ENCODE results near the gene KNCN. TPM values are rescaled to one million over a fixed set of nuclear protein-coding genes. Genes with fewer than 3 reads are reported as not detected.

The KNCN gene
- polyA plus RNA-seq, 1 donor from 2014 or later: not detected

GRCh38 chr1:46520063-46520911, 31.2 kb downstream of the KNCN start:
- Histone ChIP-seq H3K9ac (ENCODE audit: low read length) (no peak overlapping the region), H3K79me2 (replicated peaks; ENCODE audit: insufficient read depth, low read length) (no peaks in the 10 kb centered on the region), H3K9me2 (ENCODE audit: insufficient read depth, low read length) (no peaks in the 10 kb centered on the region), H3K9me3 (ENCODE audit: low read length) (no peaks in the 10 kb centered on the region), H3K27ac (ENCODE audit: low read length) (no peak overlapping the region), H3K4me2 (ENCODE audit: low read length) (no peak overlapping the region), H2AFZ (ENCODE audit: low read depth, low read length) (no peak overlapping the region), H3F3A (ENCODE audit: insufficient read depth, low read length, poor library complexity, severe bottlenecking) (no peaks in the 10 kb centered on the region), H3K27me3 (ENCODE audit: insufficient read depth, low read depth, low read length) (peaks cover 5% of the 10 kb centered on the region), H3K4me3 (ENCODE audit: low read length) (no peak overlapping the region), H4K20me1 (ENCODE audit: insufficient read depth) (no peaks in the 10 kb centered on the region), H3K36me3 (ENCODE audit: insufficient read depth, low read length) (no peaks in the 10 kb centered on the region)
- no peak for TF ChIP-seq EZH2 (IDR thresholded peaks at IDR 0.05; ENCODE audit: borderline replicate concordance, insufficient read depth, low read length, poor library complexity, severe bottlenecking)
- TF ChIP-seq TAF1 (IDR thresholded peaks at IDR 0.05; ENCODE audit: low read depth): no peak
- TF ChIP-seq CTCF (IDR thresholded peaks at IDR 0.05; ENCODE audit: poor library complexity, severe bottlenecking): no peak
- no peak for TF ChIP-seq SMC3 (conservative IDR thresholded peaks at IDR 0.05; ENCODE audit: poor library complexity)
- TF ChIP-seq RAD21 (conservative IDR thresholded peaks at IDR 0.05): no peak
- TF ChIP-seq MXI1 (conservative IDR thresholded peaks at IDR 0.05; ENCODE audit: poor library complexity, severe bottlenecking): no peak
- TF ChIP-seq EP300 (conservative IDR thresholded peaks at IDR 0.05; ENCODE audit: poor library complexity, severe bottlenecking): no peak

GRCh38 chr1:46519209-46519608, 32.2 kb downstream of the KNCN start:
- Histone ChIP-seq H3K9me3 (ENCODE audit: low read length) (no peaks in the 10 kb centered on the region), H4K20me1 (ENCODE audit: insufficient read depth) (no peaks in the 10 kb centered on the region), H3K27ac (ENCODE audit: low read length) (no peak overlapping the region), H2AFZ (ENCODE audit: low read depth, low read length) (no peak overlapping the region), H3K9me2 (ENCODE audit: insufficient read depth, low read length) (no peaks in the 10 kb centered on the region), H3K4me2 (ENCODE audit: low read length) (no peak overlapping the region), H3K4me3 (ENCODE audit: low read length) (no peak overlapping the region), H3K27me3 (ENCODE audit: insufficient read depth, low read depth, low read length) (peaks cover 3% of the 10 kb centered on the region), H3K36me3 (ENCODE audit: insufficient read depth, low read length) (no peaks in the 10 kb centered on the region), H3K79me2 (replicated peaks; ENCODE audit: insufficient read depth, low read length) (no peaks in the 10 kb centered on the region), H3K9ac (ENCODE audit: low read length) (no peak overlapping the region), H3F3A (ENCODE audit: insufficient read depth, low read length, poor library complexity, severe bottlenecking) (no peaks in the 10 kb centered on the region)
- no peak for TF ChIP-seq SMC3 (conservative IDR thresholded peaks at IDR 0.05; ENCODE audit: poor library complexity)

- H4K20me1 ChIP-seq (ENCODE audit: insufficient read depth): no peaks in the 10 kb centered on the region
- no peaks in the 10 kb centered on the region for H3K9me3 ChIP-seq (ENCODE audit: low read length)
- no peak overlapping the region for H2AFZ ChIP-seq (ENCODE audit: low read depth, low read length)
- no peaks in the 10 kb centered on the region for H3K79me2 ChIP-seq (replicated peaks; ENCODE audit: insufficient read depth, low read length)
- H3K4me3 ChIP-seq (ENCODE audit: low read length): no peak overlapping the region
- no peaks in the 10 kb centered on the region for H3F3A ChIP-seq (ENCODE audit: insufficient read depth, low read length, poor library complexity, severe bottlenecking)
- H3K27me3 ChIP-seq (ENCODE audit: insufficient read depth, low read depth, low read length): peaks cover 3% of the 10 kb centered on the region
- no peaks in the 10 kb centered on the region for H3K9me2 ChIP-seq (ENCODE audit: insufficient read depth, low read length)
- no peak overlapping the region for H3K27ac ChIP-seq (ENCODE audit: low read length)
- H3K36me3 ChIP-seq (ENCODE audit: insufficient read depth, low read length): no peaks in the 10 kb centered on the region
- H3K9ac ChIP-seq (ENCODE audit: low read length): no peak overlapping the region
- TF ChIP-seq POLR2AphosphoS5 (IDR thresholded peaks at IDR 0.05) (no peak), TAF1 (IDR thresholded peaks at IDR 0.05; ENCODE audit: low read depth) (no peak), REST (IDR thresholded peaks at IDR 0.05; ENCODE audit: borderline replicate concordance) (no peak), SMC3 (conservative IDR thresholded peaks at IDR 0.05; ENCODE audit: poor library complexity) (no peak), EZH2 (IDR thresholded peaks at IDR 0.05; ENCODE audit: borderline replicate concordance, insufficient read depth, low read length, poor library complexity, severe bottlenecking) (no peak), RAD21 (conservative IDR thresholded peaks at IDR 0.05) (no peak)
- H3K4me2 ChIP-seq (ENCODE audit: low read length): no peak overlapping the region
These were observed 33.4 kb downstream of the KNCN start for GRCh38 chr1:46517932-46518498.
